HG03280 (cell line): ENCODE results near the gene PTGDS.

Experiments used
- ATAC-seq: cut with Tn5 transposase; IDR thresholded peaks from one replicate; pipeline ENCODE4 v1.9.1; 2021; ENCODE audit warnings: mild to moderate bottlenecking, moderate library complexity; ENCODE audit not compliant: unreplicated experiment

The PTGDS gene

GRCh38 chr9:136972335-136972734 lies 5.0 kb upstream of the PTGDS start:
- ATAC-seq: no peak

GRCh38 chr9:136972743-136973142 lies 4.6 kb upstream of the PTGDS start:
- ATAC-seq: no peak

- no peak for ATAC-seq
Observed at GRCh38 chr9:136973618-136974617, 3.4 kb upstream of the PTGDS start.

GRCh38 chr9:136974817-136975535 lies 2.3 kb upstream of the PTGDS start:
- ATAC-seq: no peak

GRCh38 chr9:136975644-136976043 lies 1.7 kb upstream of the PTGDS start:
- no peak for ATAC-seq

- ATAC-seq: no peak
Observed at GRCh38 chr9:136977649-136978072, 357 bp downstream of the PTGDS start.

- ATAC-seq: no peak
Observed at GRCh38 chr9:136978073-136978864, 965 bp downstream of the PTGDS start.

GRCh38 chr9:136978865-136979544 lies 1.7 kb downstream of the PTGDS start:
- no peak for ATAC-seq

- ATAC-seq: no peak
Observed at GRCh38 chr9:136979769-136980587, 2.7 kb downstream of the PTGDS start.

GRCh38 chr9:136980669-136981478 lies 3.6 kb downstream of the PTGDS start:
- ATAC-seq: no peak

GRCh38 chr9:136981588-136982231 lies 4.4 kb downstream of the PTGDS start:
- ATAC-seq: no peak

GRCh38 chr9:136982232-136983051 lies 5.1 kb downstream of the PTGDS start, which contains the start of gene LCNL1:
Gene LCNL1 (plus strand): TSS chr9:136982993. CDS start chr9:136983587, 594 bp downstream.
- ATAC-seq: no peak

GRCh38 chr9:136983167-136983566 lies 5.9 kb downstream of the PTGDS start:
- ATAC-seq: no peak

GRCh38 chr9:136983656-136984314 lies 6.5 kb downstream of the PTGDS start:
- no peak for ATAC-seq

GRCh38 chr9:136984464-136985026 lies 7.2 kb downstream of the PTGDS start:
- no peak for ATAC-seq

- no peak for ATAC-seq
Observed at GRCh38 chr9:136985027-136985602, 7.8 kb downstream of the PTGDS start.
